Gastrocnemius medialis (tissue), 4 donors: ENCODE results near the gene ZNF264. TPM values are rescaled to one million over a fixed set of nuclear protein-coding genes. Genes with fewer than 3 reads are reported as not detected.
"Not testable (repeated sequence)": the region's sequence is repeated elsewhere in the genome, so short reads cannot be mapped to it uniquely, and the experiment has no call there.

Source experiments
- ATAC-seq, 2 donors: fragments of 150-250 bp; one replicate each; pipeline ENCODE4 v1.9.1; 2016
- DNase-seq, 2 donors: peaks; one replicate each; pipeline ENCODE4 v3.0.0-alpha.2; 2019
- H3K27ac ChIP-seq, 4 donors: fragments of 200-600 bp; sonication (generic); 1 replicate in 1 of 4; 2 replicates in 3 of 4; pipeline ENCODE4 v1.5.1; 2016 to 2018; ENCODE audit warnings: mild to moderate bottlenecking in 2 of 4, moderate library complexity in 1 of 4
- H3K27me3 ChIP-seq, 3 donors: fragments of 200-600 bp; sonication (generic) in 2 of 3; 1 replicate in 1 of 3; 2 replicates in 2 of 3; pipeline versions ENCODE4 v1.5.1 to v1.6.0; 2016 to 2019; ENCODE audit warnings: mild to moderate bottlenecking in 1 of 3, moderate library complexity in 1 of 3
- H3K36me3 ChIP-seq, 2 donors: fragments of 200-600 bp; sonication (generic) in 1 of 2; one replicate each; pipeline ENCODE4 v1.5.1; 2017 to 2018
- H3K4me1 ChIP-seq, 2 donors: fragments of 200-600 bp; sonication (generic) in 1 of 2; one replicate each; pipeline ENCODE4 v1.5.1; 2016 to 2017; ENCODE audit warnings: mild to moderate bottlenecking in 2 of 2
- H3K4me3 ChIP-seq, 4 donors: fragments of 200-600 bp; sonication (generic) in 3 of 4; 1 replicate in 1 of 4; 2 replicates in 3 of 4; pipeline ENCODE4 v1.5.1; 2016 to 2019; ENCODE audit warnings: mild to moderate bottlenecking in 2 of 4
- H3K9me3 ChIP-seq, 3 donors: fragments of 200-600 bp; sonication (generic) in 2 of 3; 1 replicate in 1 of 3; 2 replicates in 2 of 3; pipeline ENCODE4 v1.5.1; 2016 to 2019
- CTCF ChIP-seq, 5 experiments: fragments of 450-650 bp in 3 of 5; fragments of 200-600 bp in 2 of 5; sonication (generic) in 2 of 5; IDR thresholded peaks in 4 of 5; conservative IDR thresholded peaks in 1 of 5; 1 replicate in 4 of 5; 2 replicates in 1 of 5; pipeline ENCODE4 v1.5.1; 2016 to 2019; ENCODE audit warnings: antibody characterized with exemption in 5 of 5, mild to moderate bottlenecking in 3 of 5, moderate library complexity in 3 of 5
- POLR2A ChIP-seq, 2 donors: fragments of 450-650 bp; IDR thresholded peaks; one replicate each; pipeline ENCODE4 v1.6.1; 2017; ENCODE audit warnings: antibody characterized with exemption in 2 of 2, mild to moderate bottlenecking in 2 of 2, moderate library complexity in 2 of 2
- in situ Hi-C, 4 donors: fragments of 200-750 bp; cut with MboI; loops; one replicate each; pipeline versions ENCODE4 v1.15.0 to v1.8.0; 2017; ENCODE audit warnings: low sequenced_read_pairs in 4 of 4
- intact Hi-C: fragments of 100-400 bp; cut with DNase I; formaldehyde crosslinking; loops from one replicate; pipeline ENCODE4 v1.15.1; 2023; ENCODE audit warnings: low total_unique reads
- total RNA-seq, 4 donors: library from RNA; depleted of rRNA; stranded (reverse); fragments of >200 nt; gene quantifications; one replicate each; pipeline versions ENCODE4 v1.1.0 to v1.2.3, GENCODE V29; 2016

The ZNF264 gene
- total RNA-seq, 4 donors from 2014 or later: 11.3 to 21.8 (median 16.9) TPM

- intact Hi-C loops (no loop called here), in situ Hi-C loops (no loop called here)
- no peak for TF ChIP-seq CTCF (IDR thresholded peaks at IDR 0.05 in 4 of 5, conservative IDR thresholded peaks at IDR 0.05 in 1 of 5)
- no peak for TF ChIP-seq POLR2A (IDR thresholded peaks at IDR 0.05)
- ATAC-seq (no peak), DNase-seq (no peak)
- no peak overlapping the region for H3K27ac ChIP-seq
- H3K27me3 ChIP-seq: no peaks in the 10 kb centered on the region
- peaks cover 19 to 23% of the 10 kb centered on the region in 2 donors for H3K4me1 ChIP-seq
- peaks cover 0 to 50% of the 10 kb centered on the region in 2 donors for H3K36me3 ChIP-seq
- no peaks in the 10 kb centered on the region for H3K9me3 ChIP-seq
- H3K4me3 ChIP-seq: no peak overlapping the region
Measured at GRCh38 chr19:57245066-57245465, 53.8 kb downstream of the ZNF264 start.

- Histone ChIP-seq H3K27me3 (no peaks in the 10 kb centered on the region), H3K27ac (no peak overlapping the region), H3K4me3 (no peak overlapping the region), H3K4me1 (peaks cover 18 to 23% of the 10 kb centered on the region in 2 donors), H3K9me3 (no peaks in the 10 kb centered on the region), H3K36me3 (peaks cover 5 to 59% of the 10 kb centered on the region in 2 donors)
- no peak for TF ChIP-seq CTCF (IDR thresholded peaks at IDR 0.05 in 4 of 5, conservative IDR thresholded peaks at IDR 0.05 in 1 of 5)
- no peak for TF ChIP-seq POLR2A (IDR thresholded peaks at IDR 0.05)
- ATAC-seq (no peak), DNase-seq (no peak)
- intact Hi-C loops (no loop called here), in situ Hi-C loops (no loop called here)
Measured at GRCh38 chr19:57245959-57246358, 54.7 kb downstream of the ZNF264 start.

- no peak overlapping the region for H3K27ac ChIP-seq
- no peak for ATAC-seq
- TF ChIP-seq POLR2A (IDR thresholded peaks at IDR 0.05) (no peak), CTCF (IDR thresholded peaks at IDR 0.05 in 4 of 5, conservative IDR thresholded peaks at IDR 0.05 in 1 of 5) (no peak)
- H3K4me1 ChIP-seq: no peaks in the 10 kb centered on the region
- H3K9me3 ChIP-seq: no peaks in the 10 kb centered on the region
- H3K4me3 ChIP-seq: no peak overlapping the region
- H3K36me3 ChIP-seq: peaks cover 5 to 80% of the 10 kb centered on the region in 2 donors
- no peak for DNase-seq
- intact Hi-C loops: no loop called here
- in situ Hi-C loops: no loop called here
- H3K27me3 ChIP-seq: no peaks in the 10 kb centered on the region
Measured at GRCh38 chr19:57248646-57249045, 57.3 kb downstream of the ZNF264 start.

- Histone ChIP-seq H3K27ac (no peak overlapping the region), H3K4me3 (no peak overlapping the region), H3K36me3 (peaks cover 5 to 85% of the 10 kb centered on the region in 2 donors), H3K27me3 (no peaks in the 10 kb centered on the region), H3K9me3 (no peaks in the 10 kb centered on the region), H3K4me1 (no peaks in the 10 kb centered on the region)
- DNase-seq (no peak), ATAC-seq (no peak)
- in situ Hi-C loops (no loop called here), intact Hi-C loops (no loop called here)
- no peak for TF ChIP-seq POLR2A (IDR thresholded peaks at IDR 0.05)
- TF ChIP-seq CTCF (IDR thresholded peaks at IDR 0.05 in 4 of 5, conservative IDR thresholded peaks at IDR 0.05 in 1 of 5): no peak
Measured at GRCh38 chr19:57249329-57249728, 58.0 kb downstream of the ZNF264 start.

GRCh38 chr19:57253767-57254166, 62.5 kb downstream of the ZNF264 start:
- H3K36me3 ChIP-seq: peaks cover 5 to 61% of the 10 kb centered on the region in 2 donors
- DNase-seq, H3K27ac ChIP-seq, H3K4me1 ChIP-seq, H3K4me3 ChIP-seq, H3K9me3 ChIP-seq, ATAC-seq, H3K27me3 ChIP-seq, in situ Hi-C loops, intact Hi-C loops: not testable (repeated sequence)
